HUES64 (cell line): ENCODE measurements around the gene NOC4L.

Experiments used
- H3K27ac ChIP-seq: 2 replicates; pipeline ENCODE4 v1.7.0; 2013; ENCODE audit warnings: low read depth, low read length, inconsistent platforms
- H3K27me3 ChIP-seq: 2 replicates; pipeline ENCODE4 v1.6.1; 2013; ENCODE audit warnings: mild to moderate bottlenecking, low read length; ENCODE audit not compliant: insufficient read depth
- H3K36me3 ChIP-seq: 2 replicates; pipeline ENCODE4 v1.6.1; 2013; ENCODE audit warnings: mild to moderate bottlenecking, low read length; ENCODE audit not compliant: insufficient read depth
- H3K4me1 ChIP-seq: 2 replicates; pipeline ENCODE4 v1.6.1; 2013; ENCODE audit warnings: mild to moderate bottlenecking, low read length, moderate library complexity; ENCODE audit not compliant: insufficient read depth
- H3K4me3 ChIP-seq: 2 replicates; pipeline ENCODE4 v1.5.1; 2013; ENCODE audit warnings: mild to moderate bottlenecking, low read length, moderate library complexity
- H3K9ac ChIP-seq: 2 replicates; pipeline ENCODE4 v1.6.1; 2013; ENCODE audit warnings: mild to moderate bottlenecking, low read depth, low read length
- H3K9me3 ChIP-seq: 2 replicates; pipeline ENCODE4 v1.6.1; 2013; ENCODE audit warnings: low read depth, low read length; ENCODE audit not compliant: insufficient read depth
- WGBS: fragments of 150-250, 120-280 bp; methylation state at CpG from one replicate; pipeline ENCODE4 v1.1.7; 2013; ENCODE audit warnings: missing lambda C conversion rate; 5-methylcytosine and 5-hydroxymethylcytosine counted together

The NOC4L gene

DNA sequence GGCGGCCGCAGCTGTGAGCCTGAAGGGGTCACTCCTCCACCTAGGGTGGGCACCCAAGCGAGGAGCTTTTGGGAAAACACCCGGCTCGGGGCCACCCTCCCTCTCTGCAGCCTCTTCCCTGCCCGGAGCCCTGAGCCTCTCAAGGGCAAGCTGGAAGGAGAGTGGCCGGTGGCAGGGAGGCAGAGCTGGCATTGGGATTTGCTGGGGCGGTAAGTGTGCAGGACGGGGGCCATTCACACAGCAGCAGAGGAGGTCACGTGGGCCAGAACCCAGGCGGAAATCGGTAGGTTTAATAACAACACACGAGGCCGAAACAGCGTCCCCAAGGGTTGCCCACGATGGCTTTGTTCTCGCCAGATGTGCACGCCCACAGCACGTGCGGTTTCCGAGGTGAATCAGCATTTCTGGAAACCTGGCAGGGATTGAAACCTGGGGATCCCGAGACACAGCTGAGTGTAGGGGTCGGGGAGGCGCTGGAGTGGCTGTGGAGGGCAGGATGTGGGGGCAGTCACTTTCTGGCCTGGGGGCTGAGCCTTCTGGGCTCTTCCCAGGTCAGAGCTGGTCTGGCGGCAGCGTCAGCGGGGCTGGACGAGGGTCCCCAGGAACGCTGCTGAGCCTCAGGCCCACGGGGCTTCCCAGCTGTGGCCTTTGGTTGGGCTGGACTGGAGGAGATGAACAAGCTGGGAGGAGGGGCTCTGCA, 23.5 kb downstream of the NOC4L start:
- Histone ChIP-seq H3K27ac (no peak overlapping the region), H3K27me3 (peaks cover 5% of the 10 kb centered on the region; the same call in 1 of the 2 replicates), H3K9ac (no peak overlapping the region), H3K4me3 (no peak overlapping the region), H3K4me1 (no peaks in the 10 kb centered on the region), H3K9me3 (peaks cover 10% of the 10 kb centered on the region), H3K36me3 (no peaks in the 10 kb centered on the region)
- 90% methylated on average over 30 of the region's 30 CpGs for WGBS

DNA sequence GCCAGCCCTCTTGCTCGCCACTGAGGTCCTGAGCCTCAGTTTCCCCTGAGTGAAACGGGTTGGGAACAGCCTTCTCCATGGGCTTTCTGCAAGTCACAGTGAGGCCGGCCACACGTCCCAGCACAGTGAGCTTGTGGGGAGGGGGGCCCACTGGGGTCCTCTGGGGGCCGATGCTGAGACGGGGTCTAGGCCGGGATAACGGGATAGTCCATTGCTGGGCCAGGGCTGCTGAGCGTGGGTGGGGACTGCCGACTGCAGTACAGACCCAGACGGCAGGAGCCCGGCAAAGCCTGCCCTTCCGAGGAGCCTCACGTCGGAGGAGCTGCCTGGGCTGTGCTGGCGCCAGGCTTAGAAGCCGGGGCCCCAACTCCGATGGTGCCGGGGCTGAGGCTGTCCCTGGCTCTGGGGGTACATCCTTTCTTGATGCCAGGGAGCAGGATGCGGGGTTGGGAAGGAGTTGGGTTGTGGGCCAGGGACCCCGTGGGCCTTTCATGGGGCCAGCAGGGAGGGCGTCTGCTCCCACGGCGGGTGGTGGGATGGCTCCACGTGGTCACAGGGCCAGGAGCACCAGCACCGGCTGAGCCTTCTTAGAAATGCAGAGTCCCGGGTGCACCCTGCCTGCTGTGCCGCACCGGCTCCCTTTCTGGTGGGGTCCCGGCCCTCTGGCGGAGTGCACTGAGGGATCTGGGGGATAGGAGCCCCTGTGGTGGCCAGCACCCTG, 24.2 kb downstream of the NOC4L start:
- H3K27ac ChIP-seq = no peak overlapping the region
- H3K27me3 ChIP-seq = peaks cover 5% of the 10 kb centered on the region; the same call in 1 of the 2 replicates
- no peaks in the 10 kb centered on the region for H3K36me3 ChIP-seq
- no peak overlapping the region for H3K9ac ChIP-seq
- H3K4me1 ChIP-seq = no peaks in the 10 kb centered on the region
- H3K4me3 ChIP-seq = no peak overlapping the region
- 89% methylated on average over 31 of the region's 31 CpGs for WGBS
- H3K9me3 ChIP-seq = peaks cover 10% of the 10 kb centered on the region

DNA sequence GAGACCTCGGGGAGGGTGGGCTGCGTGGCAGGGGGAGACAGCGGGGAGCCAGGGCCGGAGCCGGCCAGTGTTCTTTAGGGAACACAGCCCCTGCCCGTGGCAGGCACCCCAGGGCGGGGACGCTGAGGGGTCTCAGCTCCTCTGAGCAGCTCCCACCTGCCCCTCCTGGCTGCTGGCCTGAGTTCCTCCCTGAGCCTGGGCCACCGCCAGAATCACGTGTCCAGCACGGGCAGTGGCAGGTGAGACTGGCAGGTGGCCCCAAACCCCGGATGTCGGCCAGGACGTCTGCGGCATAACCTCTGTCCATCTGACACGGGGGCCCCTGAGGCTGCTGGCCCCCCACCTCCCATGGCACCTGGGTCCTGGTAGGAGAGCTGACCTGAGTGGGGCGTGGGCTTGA, 25.1 kb downstream of the NOC4L start:
- WGBS = 87% methylated on average over 17 of the region's 17 CpGs
- H3K4me1 ChIP-seq = no peaks in the 10 kb centered on the region
- peaks cover 10% of the 10 kb centered on the region for H3K9me3 ChIP-seq
- H3K27me3 ChIP-seq = no peaks in the 10 kb centered on the region; the same call in 1 of the 2 replicates
- no peak overlapping the region for H3K27ac ChIP-seq
- H3K4me3 ChIP-seq = no peak overlapping the region
- H3K36me3 ChIP-seq = no peaks in the 10 kb centered on the region
- H3K9ac ChIP-seq = no peak overlapping the region

GRCh38 chr12:132170094-132170636, 25.9 kb downstream of the NOC4L start:
- no peak overlapping the region for H3K4me3 ChIP-seq
- peaks cover 12% of the 10 kb centered on the region for H3K9me3 ChIP-seq
- 79% methylated on average over 16 of the region's 16 CpGs for WGBS
- H3K27me3 ChIP-seq = peaks cover 3% of the 10 kb centered on the region; the same call in 1 of the 2 replicates
- H3K36me3 ChIP-seq = no peaks in the 10 kb centered on the region
- no peaks in the 10 kb centered on the region for H3K4me1 ChIP-seq
- H3K27ac ChIP-seq = no peak overlapping the region
- H3K9ac ChIP-seq = no peak overlapping the region

- Histone ChIP-seq H3K4me3 (no peak overlapping the region), H3K27me3 (peaks cover 3% of the 10 kb centered on the region; the same call in 1 of the 2 replicates), H3K9me3 (peaks cover 11% of the 10 kb centered on the region), H3K4me1 (no peaks in the 10 kb centered on the region), H3K27ac (no peak overlapping the region), H3K36me3 (no peaks in the 10 kb centered on the region), H3K9ac (no peak overlapping the region)
- 90% methylated on average over 33 of the region's 33 CpGs for WGBS
Observed at GRCh38 chr12:132170637-132171292, 26.5 kb downstream of the NOC4L start.

DNA sequence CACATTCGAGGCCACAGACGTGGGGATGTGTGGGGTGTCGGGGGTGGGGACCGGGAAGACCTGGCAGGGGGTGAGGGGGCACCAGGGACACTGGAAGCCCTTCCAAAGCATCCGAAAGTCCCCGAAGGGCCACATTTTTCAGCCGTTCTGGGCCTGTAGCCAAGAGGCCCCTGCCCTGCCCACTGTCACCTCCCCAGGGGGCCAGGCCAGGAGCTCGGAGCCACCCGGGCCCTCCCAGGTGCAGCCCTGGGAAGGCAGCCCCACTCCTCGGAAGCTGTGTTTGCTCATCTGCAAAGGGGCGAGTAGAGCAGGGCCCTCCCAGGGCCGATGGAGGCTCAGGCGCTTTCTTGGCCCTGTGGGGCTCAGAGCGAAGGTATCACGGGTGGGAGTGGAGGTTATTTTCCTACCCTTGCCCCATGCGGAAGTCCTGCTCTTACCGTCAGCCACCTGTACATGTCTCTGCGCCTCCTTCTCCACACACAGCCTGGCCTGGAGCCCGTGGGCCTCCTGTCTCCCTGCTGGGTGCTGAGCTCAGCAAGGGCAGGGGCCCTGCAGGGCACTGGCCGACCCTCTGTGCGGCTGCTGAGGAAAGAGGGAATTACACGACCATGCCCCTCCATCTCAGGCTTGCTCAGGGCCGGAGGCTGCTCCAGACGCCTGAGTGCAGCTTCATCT, 27.2 kb downstream of the NOC4L start:
- H3K27ac ChIP-seq = no peak overlapping the region
- H3K9me3 ChIP-seq = peaks cover 6% of the 10 kb centered on the region; the same call in 1 of the 2 replicates
- no peaks in the 10 kb centered on the region for H3K4me1 ChIP-seq
- H3K4me3 ChIP-seq = no peak overlapping the region
- 87% methylated on average over 24 of the region's 24 CpGs for WGBS
- H3K9ac ChIP-seq = no peak overlapping the region
- peaks cover 3% of the 10 kb centered on the region; the same call in 1 of the 2 replicates for H3K27me3 ChIP-seq
- H3K36me3 ChIP-seq = no peaks in the 10 kb centered on the region

GRCh38 chr12:132171968-132172521, 27.8 kb downstream of the NOC4L start:
- 85% methylated on average over 28 of the region's 28 CpGs for WGBS
- Histone ChIP-seq H3K9ac (no peak overlapping the region), H3K27ac (no peak overlapping the region), H3K9me3 (0 out of 2 replicates have a peak, but pooled peaks cover 6% of the 10 kb centered on the region), H3K36me3 (no peaks in the 10 kb centered on the region), H3K4me3 (no peak overlapping the region), H3K27me3 (peaks cover 3% of the 10 kb centered on the region; the same call in 1 of the 2 replicates), H3K4me1 (no peaks in the 10 kb centered on the region)

DNA sequence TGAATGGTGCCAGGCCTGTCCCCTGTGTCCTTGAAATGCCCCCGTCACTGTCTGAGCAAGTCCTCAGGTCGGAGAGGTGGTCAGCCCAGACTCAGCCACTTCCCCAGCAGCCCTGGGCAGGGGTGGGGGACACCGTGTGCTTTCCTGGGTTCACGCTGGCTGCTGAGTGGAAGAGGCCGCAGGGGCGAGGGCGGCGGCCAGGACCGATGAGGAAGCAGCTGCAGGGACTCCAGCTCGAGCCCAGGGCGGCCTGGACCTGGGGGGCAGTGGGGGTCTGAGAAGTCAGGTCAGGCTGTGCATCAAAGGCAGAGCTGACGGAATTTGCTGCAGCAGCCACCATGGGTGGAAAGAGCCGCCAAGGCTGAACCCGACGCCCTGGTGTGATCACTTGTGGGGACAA, 28.4 kb downstream of the NOC4L start:
- H3K27ac ChIP-seq = no peak overlapping the region
- no peak overlapping the region for H3K9ac ChIP-seq
- no peak overlapping the region for H3K4me3 ChIP-seq
- H3K36me3 ChIP-seq = no peaks in the 10 kb centered on the region
- WGBS = 88% methylated on average over 15 of the region's 15 CpGs
- H3K27me3 ChIP-seq = peaks cover 3% of the 10 kb centered on the region; the same call in 1 of the 2 replicates
- H3K9me3 ChIP-seq = 0 out of 2 replicates have a peak, but pooled peaks cover 2% of the 10 kb centered on the region
- no peaks in the 10 kb centered on the region for H3K4me1 ChIP-seq

- peaks cover 5% of the 10 kb centered on the region; the same call in 1 of the 2 replicates for H3K27me3 ChIP-seq
- H3K36me3 ChIP-seq = no peaks in the 10 kb centered on the region
- 0 out of 2 replicates have a peak, but pooled peaks cover 3% of the 10 kb centered on the region for H3K9me3 ChIP-seq
- no peak overlapping the region for H3K9ac ChIP-seq
- H3K4me3 ChIP-seq = no peak overlapping the region
- H3K27ac ChIP-seq = no peak overlapping the region
- WGBS = 87% methylated on average over 35 of the region's 35 CpGs
- no peaks in the 10 kb centered on the region for H3K4me1 ChIP-seq
Observed at GRCh38 chr12:132173135-132174014, 29.1 kb downstream of the NOC4L start.
